Fibroblast of villous mesenchyme (primary cell): Measurements from ENCODE around the gene PTPRN2. TPM values are rescaled to one million over a fixed set of nuclear protein-coding genes. Genes with fewer than 3 reads are reported as not detected.

ENCODE experiments used
- DNase-seq: peaks from one replicate; pipeline ENCODE4 v3.0.0-alpha.2; 2010; ENCODE audit warnings: low read depth
- H3K4me3 ChIP-seq: 2 replicates; pipeline ENCODE4 v1.5.1; 2011; ENCODE audit warnings: low read depth, mild to moderate bottlenecking, low read length
- CTCF ChIP-seq: IDR thresholded peaks from 2 replicates; pipeline ENCODE4 v1.5.1; 2012; ENCODE audit warnings: low read depth, mild to moderate bottlenecking, low read length; ENCODE audit not compliant: insufficient read depth
- total RNA-seq: library from RNA; depleted of rRNA; stranded (reverse); fragments of >200 nt; gene quantifications from 2 replicates; pipeline ENCODE4 v1.2.3, GENCODE V29; 2012

PTPRN2 gene
- total RNA-seq, 1 donor = not detected

DNA sequence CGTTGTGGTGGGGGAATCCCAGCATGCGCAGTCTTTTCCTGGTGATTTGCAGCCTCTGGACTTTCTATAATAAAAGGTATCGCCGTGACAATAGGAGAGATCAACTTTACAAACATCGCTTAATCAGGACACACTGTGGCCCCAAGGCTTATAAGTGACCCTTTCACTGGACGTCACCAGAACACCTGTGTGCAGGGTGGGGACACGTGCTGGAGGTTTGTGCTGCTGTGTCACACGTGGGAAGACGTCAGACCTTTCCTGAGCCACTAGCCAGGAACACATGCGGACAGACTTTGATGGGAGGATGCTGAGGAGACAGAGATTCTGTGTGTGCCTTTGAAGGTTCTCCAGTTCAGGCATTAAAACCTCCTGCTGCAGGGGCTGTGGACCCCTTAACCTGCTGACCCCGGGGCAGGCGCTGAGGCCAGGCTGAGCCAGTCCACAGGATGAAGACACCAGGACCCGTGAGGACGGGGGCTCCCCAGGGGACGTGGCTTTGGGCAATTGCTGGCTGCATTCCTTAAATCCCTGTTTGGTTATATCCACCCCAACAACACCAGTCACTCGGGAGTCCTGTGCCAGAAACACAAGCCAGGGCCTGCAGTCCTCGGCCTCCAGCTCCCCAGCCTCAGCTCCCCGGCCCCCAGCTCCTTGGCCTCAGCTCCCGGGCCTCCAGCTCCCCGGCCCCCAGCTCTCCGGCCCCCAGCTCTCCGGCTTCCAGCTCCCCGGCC lies 183.4 kb downstream of the PTPRN2 start:
- DNase-seq = no peak
- no peak overlapping the region for H3K4me3 ChIP-seq
- TF ChIP-seq CTCF = no peak

DNA sequence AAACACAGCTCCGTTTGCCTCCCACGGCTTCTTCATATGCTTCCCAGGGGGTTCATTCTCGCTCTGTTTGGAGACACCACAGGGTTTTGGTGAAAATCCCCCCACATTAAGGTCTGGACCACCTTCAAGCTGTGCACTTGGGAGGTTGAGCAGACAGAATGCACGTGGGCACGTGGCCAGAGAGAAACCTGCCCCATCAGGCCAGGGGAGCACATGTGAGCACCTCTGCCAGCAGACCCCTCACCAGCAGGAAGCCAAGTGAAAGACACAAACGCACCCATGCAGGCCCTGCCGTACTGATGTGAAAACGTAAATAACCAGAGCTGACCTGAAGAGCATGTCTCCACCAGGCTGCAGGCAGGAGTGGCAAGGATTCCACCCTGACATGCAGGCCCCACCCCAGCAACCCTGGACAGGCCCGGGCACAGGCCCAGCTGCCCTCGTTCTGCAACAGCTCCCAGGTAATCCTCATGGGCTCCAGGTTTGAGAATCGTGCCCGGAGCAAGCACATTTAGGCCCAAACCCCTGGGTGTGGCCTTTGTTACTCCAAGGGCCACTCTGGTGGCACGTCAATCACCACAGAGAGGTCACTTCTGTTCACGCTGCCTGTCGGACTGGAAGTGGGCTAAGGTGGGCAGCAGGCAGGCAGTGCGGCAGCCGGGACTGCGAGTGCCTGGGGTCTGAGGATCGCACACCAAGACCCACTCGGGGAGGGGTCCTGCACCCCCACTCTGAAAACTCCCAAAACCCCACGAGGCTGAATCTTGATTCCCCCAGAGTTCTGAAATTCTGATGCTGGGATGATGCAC lies 184.4 kb downstream of the PTPRN2 start:
- no peak overlapping the region for H3K4me3 ChIP-seq
- no peak for TF ChIP-seq CTCF
- DNase-seq = no peak

DNA sequence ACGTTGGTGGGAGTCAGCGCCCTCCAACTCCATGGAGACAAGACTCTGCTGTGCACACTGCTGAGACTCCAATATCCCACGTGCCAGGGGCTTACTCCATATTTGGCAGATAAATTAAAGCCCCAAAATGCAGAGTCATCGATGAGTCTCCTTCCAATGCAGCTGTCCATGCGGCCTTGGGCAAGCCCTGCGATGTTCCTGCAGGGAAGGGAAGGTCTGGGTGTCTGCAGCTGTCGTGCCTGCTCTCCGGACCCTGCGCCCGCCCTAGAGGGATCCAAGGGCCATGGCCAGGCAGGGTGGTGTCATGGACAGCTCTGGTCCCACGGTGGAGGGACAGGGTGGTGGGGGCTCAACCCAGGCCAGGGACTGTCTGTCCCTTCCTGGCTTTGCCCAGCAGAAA lies 185.2 kb downstream of the PTPRN2 start:
- no peak for TF ChIP-seq CTCF
- H3K4me3 ChIP-seq = no peak overlapping the region
- no peak for DNase-seq

- no peak for DNase-seq
- H3K4me3 ChIP-seq = no peak overlapping the region
- no peak for TF ChIP-seq CTCF
Observed at GRCh38 chr7:158401826-158402225, 185.8 kb downstream of the PTPRN2 start.

DNA sequence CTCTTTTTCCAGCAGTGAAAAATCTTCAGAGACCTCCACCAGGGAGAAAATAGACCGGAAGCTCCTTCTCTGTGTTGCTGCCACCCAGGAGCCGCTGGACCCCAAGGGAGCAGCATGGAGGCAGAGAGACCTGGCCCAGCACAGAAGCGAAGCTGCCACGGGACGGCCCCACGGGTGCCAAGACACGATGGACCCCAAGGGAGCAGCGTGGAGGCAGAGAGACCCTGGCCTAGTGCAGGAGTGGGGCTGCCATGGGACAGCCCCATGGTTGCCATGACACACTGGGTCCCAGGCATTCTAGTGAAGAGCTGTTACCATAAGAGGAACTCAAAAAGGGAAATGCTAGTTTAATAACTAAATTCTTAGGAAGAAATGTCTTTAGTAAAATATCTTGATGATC lies 186.3 kb downstream of the PTPRN2 start:
- DNase-seq = no peak
- TF ChIP-seq CTCF = no peak
- no peak overlapping the region for H3K4me3 ChIP-seq

GRCh38 chr7:158400601-158401225 lies 186.9 kb downstream of the PTPRN2 start:
- H3K4me3 ChIP-seq = no peak overlapping the region
- DNase-seq = no peak
- no peak for TF ChIP-seq CTCF
